HEK293 (cell line): ENCODE measurements around the gene ANO9.
A peak's percentile ranks its signal among the peaks of the same experiment; 100 is the strongest.

Source experiments
- CTCF ChIA-PET: fragments of 350-600 bp; formaldehyde crosslinking; extraction: SDS; loops from one replicate; lab custom pipeline; 2021; ENCODE audit warnings: antibody characterized with exemption; lab: Yijun Ruan, JAX
- POLR2A ChIA-PET: fragments of 300-600 bp; formaldehyde crosslinking; extraction: SDS; loops from one replicate; lab custom pipeline; 2020; ENCODE audit warnings: antibody characterized with exemption, inconsistent platforms; lab: Yijun Ruan, JAX
- H3K27ac ChIP-seq: fragments of 200-500 bp; sonication (Bioruptor generic); 2 replicates; pipeline ENCODE4 v1.5.1; 2014; ENCODE audit warnings: low read depth, low read length, control low read depth, inconsistent platforms; ENCODE audit errors: extremely low read depth
- H3K36me3 ChIP-seq, 2 experiments: fragments of 200-500 bp in 1 of 2; sonication (Bioruptor generic) in 1 of 2; 1 replicate in 1 of 2; 2 replicates in 1 of 2; pipeline ENCODE4 v1.5.1; 2014 to 2017; ENCODE audit warnings: inconsistent platforms in 2 of 2, low read length in 2 of 2; ENCODE audit not compliant: control insufficient read depth in 2 of 2, insufficient read depth in 1 of 2
- H3K4me1 ChIP-seq: fragments of 200-500 bp; sonication (Bioruptor generic); 2 replicates; pipeline ENCODE4 v1.5.1; 2014; ENCODE audit warnings: mild to moderate bottlenecking, low read length, inconsistent platforms; ENCODE audit not compliant: control insufficient read depth, insufficient read depth
- H3K4me3 ChIP-seq: 2 replicates; pipeline ENCODE4 v1.5.1; 2011; ENCODE audit warnings: low read depth, mild to moderate bottlenecking, control low read depth, low read length, moderate library complexity
- H3K9me3 ChIP-seq: fragments of 200-500 bp; sonication (Bioruptor generic); 2 replicates; pipeline ENCODE4 v1.5.1; 2014; ENCODE audit warnings: low read depth, low read length, inconsistent platforms; ENCODE audit not compliant: control insufficient read depth, insufficient read depth
- KLF9 ChIP-seq: fragments of 450-650 bp; formaldehyde crosslinking; IDR thresholded peaks from 2 replicates; pipeline ENCODE4 v1.5.1; 2016; ENCODE audit warnings: missing biosample characterization, missing genetic modification characterization, low read depth
- OSR2 ChIP-seq: fragments of 450-650 bp; formaldehyde crosslinking; IDR thresholded peaks from 2 replicates; pipeline ENCODE4 v1.5.1; 2016; ENCODE audit warnings: missing biosample characterization, missing genetic modification characterization
- OVOL3 ChIP-seq: fragments of 450-650 bp; formaldehyde crosslinking; IDR thresholded peaks from 2 replicates; pipeline ENCODE4 v1.5.1; 2016; ENCODE audit warnings: missing biosample characterization, missing genetic modification characterization
- SETDB1 ChIP-seq: IDR thresholded peaks from one replicate; pipeline ENCODE4 v1.6.1; 2017; ENCODE audit warnings: mild to moderate bottlenecking, low read length, moderate library complexity, mixed read lengths; ENCODE audit not compliant: insufficient read length
- YY2 ChIP-seq: fragments of 450-650 bp; formaldehyde crosslinking; IDR thresholded peaks from 2 replicates; pipeline ENCODE4 v1.5.1; 2016; ENCODE audit warnings: missing biosample characterization, missing genetic modification characterization
- ZBTB10 ChIP-seq: fragments of 450-650 bp; formaldehyde crosslinking; IDR thresholded peaks from 2 replicates; pipeline ENCODE4 v1.5.1; 2016; ENCODE audit warnings: missing biosample characterization, missing genetic modification characterization
- ZFP69B ChIP-seq: fragments of 450-650 bp; formaldehyde crosslinking; IDR thresholded peaks from 2 replicates; pipeline ENCODE4 v1.5.1; 2016; ENCODE audit warnings: missing biosample characterization, missing genetic modification characterization
- ZNF146 ChIP-seq: fragments of 450-650 bp; formaldehyde crosslinking; IDR thresholded peaks from 2 replicates; pipeline ENCODE4 v1.5.1; 2016; ENCODE audit warnings: missing biosample characterization, missing genetic modification characterization
- ZNF16 ChIP-seq: fragments of 450-650 bp; formaldehyde crosslinking; IDR thresholded peaks from 2 replicates; pipeline ENCODE4 v1.5.1; 2016; ENCODE audit warnings: low read depth, missing biosample characterization, missing genetic modification characterization
- ZNF202 ChIP-seq: fragments of 450-650 bp; formaldehyde crosslinking; IDR thresholded peaks from 2 replicates; pipeline ENCODE4 v1.5.1; 2016; ENCODE audit warnings: missing biosample characterization, missing genetic modification characterization, borderline replicate concordance
- ZNF239 ChIP-seq: fragments of 450-650 bp; formaldehyde crosslinking; IDR thresholded peaks from 2 replicates; pipeline ENCODE4 v1.5.1; 2016; ENCODE audit warnings: missing biosample characterization, missing genetic modification characterization
- ZNF350 ChIP-seq: fragments of 450-650 bp; formaldehyde crosslinking; IDR thresholded peaks from 2 replicates; pipeline ENCODE4 v1.5.0; 2017; ENCODE audit warnings: missing biosample characterization, mild to moderate bottlenecking, missing genetic modification characterization
- ZNF560 ChIP-seq: fragments of 450-650 bp; formaldehyde crosslinking; IDR thresholded peaks from 2 replicates; pipeline ENCODE4 v1.5.1; 2017; ENCODE audit warnings: missing biosample characterization, missing genetic modification characterization, borderline replicate concordance
- ZNF610 ChIP-seq: fragments of 450-650 bp; formaldehyde crosslinking; IDR thresholded peaks from 2 replicates; pipeline ENCODE4 v1.5.1; 2016; ENCODE audit warnings: missing biosample characterization, missing genetic modification characterization, borderline replicate concordance
- ZNF629 ChIP-seq: fragments of 450-650 bp; formaldehyde crosslinking; IDR thresholded peaks from 2 replicates; pipeline ENCODE4 v1.5.1; 2017; ENCODE audit warnings: missing biosample characterization, missing genetic modification characterization
- ZNF837 ChIP-seq: fragments of 450-650 bp; formaldehyde crosslinking; IDR thresholded peaks from 2 replicates; pipeline ENCODE4 v1.5.1; 2016; ENCODE audit warnings: missing biosample characterization, missing genetic modification characterization
- TF ChIP-seq, protein P1 (sequence below): IDR thresholded peaks from 2 replicates; pipeline ENCODE4 v1.6.1; 2011; ENCODE audit warnings: mild to moderate bottlenecking, low read depth, low read length, borderline replicate concordance
- TF ChIP-seq, protein P2 (sequence below): fragments of 450-650 bp; formaldehyde crosslinking; IDR thresholded peaks from 2 replicates; pipeline ENCODE4 v1.5.1; 2016; ENCODE audit warnings: missing biosample characterization, missing genetic modification characterization

The ANO9 gene

GRCh38 chr11:438101-438844, 3.5 kb downstream of the ANO9 start:
- no peaks in the 10 kb centered on the region for H3K9me3 ChIP-seq
- ChIA-PET POLR2A (no interaction called here), CTCF (no interaction called here)

GRCh38 chr11:437228-437870, 4.5 kb downstream of the ANO9 start:
- Histone ChIP-seq H3K9me3 (no peaks in the 10 kb centered on the region), H3K36me3 (no peaks in the 10 kb centered on the region), H3K4me3 (no peak overlapping the region), H3K4me1 (no peaks in the 10 kb centered on the region)
- TF ChIP-seq KLF9 (no peak), ZNF350 (tag by site-specific recombination) (no peak), OSR2 (tag by site-specific recombination) (no peak), ZNF629 (tag by site-specific recombination) (no peak), ZNF146 (tag by site-specific recombination) (no peak), ZNF560 (tag by site-specific recombination) (no peak), ZNF239 (tag by site-specific recombination) (no peak), OVOL3 (no peak), ZNF837 (no peak), ZNF202 (tag by site-specific recombination) (no peak), ZNF610 (tag by site-specific recombination) (no peak), YY2 (tag by site-specific recombination) (no peak), SETDB1 (no peak), ZBTB10 (no peak)
- TF ChIP-seq, protein P1, sequence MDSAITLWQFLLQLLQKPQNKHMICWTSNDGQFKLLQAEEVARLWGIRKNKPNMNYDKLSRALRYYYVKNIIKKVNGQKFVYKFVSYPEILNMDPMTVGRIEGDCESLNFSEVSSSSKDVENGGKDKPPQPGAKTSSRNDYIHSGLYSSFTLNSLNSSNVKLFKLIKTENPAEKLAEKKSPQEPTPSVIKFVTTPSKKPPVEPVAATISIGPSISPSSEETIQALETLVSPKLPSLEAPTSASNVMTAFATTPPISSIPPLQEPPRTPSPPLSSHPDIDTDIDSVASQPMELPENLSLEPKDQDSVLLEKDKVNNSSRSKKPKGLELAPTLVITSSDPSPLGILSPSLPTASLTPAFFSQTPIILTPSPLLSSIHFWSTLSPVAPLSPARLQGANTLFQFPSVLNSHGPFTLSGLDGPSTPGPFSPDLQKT = no peak
- TF ChIP-seq, protein P2, sequence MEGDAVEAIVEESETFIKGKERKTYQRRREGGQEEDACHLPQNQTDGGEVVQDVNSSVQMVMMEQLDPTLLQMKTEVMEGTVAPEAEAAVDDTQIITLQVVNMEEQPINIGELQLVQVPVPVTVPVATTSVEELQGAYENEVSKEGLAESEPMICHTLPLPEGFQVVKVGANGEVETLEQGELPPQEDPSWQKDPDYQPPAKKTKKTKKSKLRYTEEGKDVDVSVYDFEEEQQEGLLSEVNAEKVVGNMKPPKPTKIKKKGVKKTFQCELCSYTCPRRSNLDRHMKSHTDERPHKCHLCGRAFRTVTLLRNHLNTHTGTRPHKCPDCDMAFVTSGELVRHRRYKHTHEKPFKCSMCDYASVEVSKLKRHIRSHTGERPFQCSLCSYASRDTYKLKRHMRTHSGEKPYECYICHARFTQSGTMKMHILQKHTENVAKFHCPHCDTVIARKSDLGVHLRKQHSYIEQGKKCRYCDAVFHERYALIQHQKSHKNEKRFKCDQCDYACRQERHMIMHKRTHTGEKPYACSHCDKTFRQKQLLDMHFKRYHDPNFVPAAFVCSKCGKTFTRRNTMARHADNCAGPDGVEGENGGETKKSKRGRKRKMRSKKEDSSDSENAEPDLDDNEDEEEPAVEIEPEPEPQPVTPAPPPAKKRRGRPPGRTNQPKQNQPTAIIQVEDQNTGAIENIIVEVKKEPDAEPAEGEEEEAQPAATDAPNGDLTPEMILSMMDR (tag by site-specific recombination) = no peak
- TF ChIP-seq, all 188 proteins: peak for 0
- ChIA-PET POLR2A (no interaction called here), CTCF (no interaction called here)
- H3K27ac ChIP-seq = no peak overlapping the region

More at GRCh38 chr11:438101-438844, 3.5 kb downstream of the ANO9 start:
- Histone ChIP-seq H3K27ac (no peak overlapping the region), H3K4me3 (no peak overlapping the region), H3K36me3 (no peaks in the 10 kb centered on the region), H3K4me1 (no peaks in the 10 kb centered on the region)
- no peak for TF ChIP-seq ZNF16 (tag by site-specific recombination)
- TF ChIP-seq ZFP69B (tag by site-specific recombination) = peak; percentile 57; the same call in 1 of the 2 replicates
